Muscle layer of duodenum (tissue), 2 donors: ENCODE results near the gene DPH3.

Source experiments
- H3K27ac ChIP-seq: one replicate; pipeline ENCODE4 v1.7.0; 2013; ENCODE audit warnings: mild to moderate bottlenecking, low read length
- H3K27me3 ChIP-seq: one replicate; pipeline ENCODE4 v1.7.0; 2013; ENCODE audit warnings: low read depth, mild to moderate bottlenecking, control low read depth, low read length
- H3K36me3 ChIP-seq, 2 donors: one replicate each; pipeline ENCODE4 v1.7.0; 2013; ENCODE audit warnings: low read length in 2 of 2, control low read depth in 1 of 2, mild to moderate bottlenecking in 1 of 2; ENCODE audit not compliant: insufficient read depth in 2 of 2, control insufficient read depth in 1 of 2
- H3K4me1 ChIP-seq, 2 donors: one replicate each; pipeline ENCODE4 v1.7.0; 2013; ENCODE audit warnings: low read length in 2 of 2, mild to moderate bottlenecking in 2 of 2, control low read depth in 1 of 2, moderate library complexity in 1 of 2; ENCODE audit not compliant: insufficient read depth in 2 of 2, control insufficient read depth in 1 of 2
- H3K4me3 ChIP-seq, 2 donors: one replicate each; pipeline ENCODE4 v1.7.0; 2013; ENCODE audit warnings: low read length in 2 of 2, low read depth in 1 of 2, mild to moderate bottlenecking in 1 of 2
- H3K9me3 ChIP-seq, 2 donors: one replicate each; pipeline ENCODE4 v1.7.0; 2013; ENCODE audit warnings: low read length in 2 of 2, control low read depth in 1 of 2, mild to moderate bottlenecking in 1 of 2; ENCODE audit not compliant: control insufficient read depth in 1 of 2
- donor health status: healthy.

DPH3 gene

DNA sequence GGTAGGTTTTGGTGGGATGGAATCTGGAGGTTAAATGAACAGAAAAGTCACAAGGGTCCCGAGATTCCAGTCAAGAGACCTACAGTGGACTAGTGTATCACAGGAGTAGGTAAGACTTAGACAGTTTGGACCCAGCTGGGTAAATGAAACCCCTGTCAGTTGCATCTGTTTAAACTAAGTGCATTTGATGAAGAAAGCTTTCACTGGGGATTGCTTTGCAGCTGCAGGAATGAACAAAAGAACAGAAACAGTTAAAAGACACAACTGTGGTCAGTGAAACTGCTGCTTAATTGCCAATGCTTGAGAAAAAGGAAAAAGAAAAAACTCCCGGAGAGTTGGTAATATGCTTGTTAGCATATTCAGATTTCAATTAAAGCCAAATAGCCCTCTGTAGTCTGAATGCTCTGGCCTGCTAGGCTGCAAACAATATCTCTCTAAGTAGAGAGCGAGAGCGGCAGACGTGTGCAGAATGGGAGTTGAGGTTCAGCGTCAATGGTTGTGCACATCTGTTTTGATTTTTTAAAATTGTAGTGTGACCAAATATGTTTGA, 37.4 kb upstream of the DPH3 start:
- no peak overlapping the region for H3K27ac ChIP-seq
- peaks cover 19 to 21% of the 10 kb centered on the region in 2 donors for H3K36me3 ChIP-seq
- no peak overlapping the region for H3K4me3 ChIP-seq

DNA sequence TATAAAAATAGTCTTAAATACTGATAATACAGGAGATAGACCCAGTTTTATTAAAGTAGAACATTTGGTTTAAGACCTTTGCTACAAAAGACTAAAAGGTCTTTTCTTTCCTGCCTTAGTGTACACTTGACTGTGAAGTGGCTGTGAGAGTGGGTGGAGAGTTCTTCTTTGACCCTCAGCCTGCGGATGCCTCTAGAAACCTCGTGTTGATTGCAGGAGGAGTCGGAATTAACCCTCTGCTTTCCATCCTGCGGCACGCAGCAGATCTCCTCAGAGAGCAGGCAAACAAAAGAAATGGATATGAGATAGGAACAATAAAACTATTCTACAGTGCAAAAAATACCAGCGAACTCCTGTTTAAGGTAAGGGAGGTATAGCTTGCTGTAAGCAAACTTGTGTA, 36.8 kb upstream of the DPH3 start:
- H3K36me3 ChIP-seq = peaks cover 19 to 21% of the 10 kb centered on the region in 2 donors
- no peaks in the 10 kb centered on the region for H3K9me3 ChIP-seq
- no peaks in the 10 kb centered on the region for H3K27me3 ChIP-seq
- no peak overlapping the region for H3K27ac ChIP-seq
- no peak overlapping the region for H3K4me3 ChIP-seq
- H3K4me1 ChIP-seq = peaks cover 0 to 13% of the 10 kb centered on the region in 2 donors

More for the DNA sequence above, 37.4 kb upstream of the DPH3 start:
- no peaks in the 10 kb centered on the region for H3K27me3 ChIP-seq
- H3K9me3 ChIP-seq = no peaks in the 10 kb centered on the region
- H3K4me1 ChIP-seq = peaks cover 0 to 13% of the 10 kb centered on the region in 2 donors

DNA sequence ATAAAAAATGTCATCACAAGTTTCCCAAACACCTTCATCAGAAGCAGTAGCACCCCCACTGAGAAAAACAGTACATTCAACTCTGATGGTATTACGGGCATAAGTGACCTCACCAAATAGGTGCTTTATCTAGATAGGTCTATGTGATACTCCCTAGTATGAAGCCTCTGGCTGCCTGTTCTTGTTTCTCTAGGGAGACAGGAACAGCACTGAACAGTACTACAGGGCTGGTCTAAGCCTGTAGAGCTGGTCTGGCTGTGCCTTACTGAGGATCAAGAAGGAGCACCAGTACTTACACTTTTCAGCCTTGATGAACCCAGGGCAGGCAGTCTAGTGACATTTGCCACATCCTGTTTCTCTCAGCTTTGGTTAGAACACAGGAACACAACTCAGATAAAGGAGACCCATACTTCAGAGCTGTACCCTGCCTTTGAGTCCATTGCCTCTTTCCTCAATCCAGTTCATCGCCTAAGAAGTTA, 36.2 kb upstream of the DPH3 start:
- Histone ChIP-seq H3K9me3 (no peaks in the 10 kb centered on the region), H3K27ac (no peak overlapping the region), H3K27me3 (no peaks in the 10 kb centered on the region), H3K4me3 (no peak overlapping the region), H3K4me1 (peaks cover 0 to 13% of the 10 kb centered on the region in 2 donors), H3K36me3 (peaks cover 22% of the 10 kb centered on the region in 2 donors)

DNA sequence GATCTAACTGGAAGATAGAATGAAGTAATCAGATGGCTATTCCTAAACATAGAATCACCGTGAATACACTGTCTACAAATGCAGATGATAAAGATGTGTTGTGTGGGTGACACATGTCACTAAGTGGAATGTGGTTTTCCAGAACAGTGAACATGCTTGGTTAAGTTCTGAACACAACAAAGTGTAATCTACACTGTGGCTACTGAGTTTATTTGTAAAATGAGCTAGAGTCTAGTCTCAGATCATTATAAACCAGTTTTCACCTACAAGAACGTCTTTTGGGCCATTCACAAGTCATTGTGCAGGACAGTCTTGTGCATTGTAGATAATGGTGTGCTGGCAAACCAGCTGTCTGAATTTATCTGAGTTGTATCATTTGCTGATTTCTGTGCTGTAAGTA, 35.6 kb upstream of the DPH3 start:
- no peak overlapping the region for H3K4me3 ChIP-seq
- no peaks in the 10 kb centered on the region for H3K27me3 ChIP-seq
- peaks cover 0 to 13% of the 10 kb centered on the region in 2 donors for H3K4me1 ChIP-seq
- peaks cover 24 to 28% of the 10 kb centered on the region in 2 donors for H3K36me3 ChIP-seq
- no peaks in the 10 kb centered on the region for H3K9me3 ChIP-seq
- H3K27ac ChIP-seq = no peak overlapping the region

DNA sequence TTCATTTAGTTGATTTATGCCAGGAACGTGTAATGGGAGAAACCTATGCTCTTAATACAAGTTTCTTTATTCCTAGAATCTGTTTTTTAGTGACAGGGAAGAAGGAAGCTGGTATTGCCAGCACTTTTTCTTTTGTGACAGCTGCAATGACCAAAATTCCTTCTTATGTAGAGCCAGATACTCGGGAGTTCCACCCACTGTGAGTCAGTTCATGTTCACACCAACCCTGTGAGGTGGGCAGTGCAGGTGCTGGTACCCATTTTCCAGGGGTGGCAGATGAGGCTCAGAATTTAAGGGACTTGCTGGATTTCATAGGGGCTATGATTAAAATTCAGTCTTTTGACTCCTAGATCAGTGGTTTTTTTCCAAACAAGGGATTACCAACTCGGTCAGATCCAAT, 35.0 kb upstream of the DPH3 start:
- Histone ChIP-seq H3K9me3 (no peaks in the 10 kb centered on the region), H3K4me3 (no peak overlapping the region), H3K27me3 (no peaks in the 10 kb centered on the region), H3K4me1 (peaks cover 0 to 13% of the 10 kb centered on the region in 2 donors), H3K36me3 (peaks cover 24 to 25% of the 10 kb centered on the region in 2 donors), H3K27ac (no peak overlapping the region)

DNA sequence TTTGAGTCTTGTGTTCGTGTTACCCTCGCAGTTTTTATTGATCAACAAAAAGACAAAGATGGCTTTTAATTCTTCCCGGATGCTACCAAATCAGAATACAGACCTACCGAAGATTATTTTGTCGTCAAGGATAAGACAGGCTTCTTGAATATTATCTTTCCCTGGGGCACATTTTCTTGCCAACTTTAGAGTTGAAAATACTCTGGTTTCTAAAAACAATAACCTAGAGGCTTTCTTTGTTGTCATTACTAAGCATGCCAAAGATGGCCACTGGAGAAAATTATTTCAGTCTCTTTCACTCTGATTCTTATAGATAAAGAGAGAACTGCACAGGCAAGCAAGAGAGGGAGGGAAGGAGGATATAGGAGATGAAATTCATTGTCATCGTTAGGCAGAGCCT, 34.1 kb upstream of the DPH3 start:
- Histone ChIP-seq H3K9me3 (no peaks in the 10 kb centered on the region), H3K4me3 (no peak overlapping the region), H3K36me3 (peaks cover 23 to 24% of the 10 kb centered on the region in 2 donors), H3K4me1 (peaks cover 0 to 13% of the 10 kb centered on the region in 2 donors), H3K27ac (no peak overlapping the region), H3K27me3 (no peaks in the 10 kb centered on the region)

DNA sequence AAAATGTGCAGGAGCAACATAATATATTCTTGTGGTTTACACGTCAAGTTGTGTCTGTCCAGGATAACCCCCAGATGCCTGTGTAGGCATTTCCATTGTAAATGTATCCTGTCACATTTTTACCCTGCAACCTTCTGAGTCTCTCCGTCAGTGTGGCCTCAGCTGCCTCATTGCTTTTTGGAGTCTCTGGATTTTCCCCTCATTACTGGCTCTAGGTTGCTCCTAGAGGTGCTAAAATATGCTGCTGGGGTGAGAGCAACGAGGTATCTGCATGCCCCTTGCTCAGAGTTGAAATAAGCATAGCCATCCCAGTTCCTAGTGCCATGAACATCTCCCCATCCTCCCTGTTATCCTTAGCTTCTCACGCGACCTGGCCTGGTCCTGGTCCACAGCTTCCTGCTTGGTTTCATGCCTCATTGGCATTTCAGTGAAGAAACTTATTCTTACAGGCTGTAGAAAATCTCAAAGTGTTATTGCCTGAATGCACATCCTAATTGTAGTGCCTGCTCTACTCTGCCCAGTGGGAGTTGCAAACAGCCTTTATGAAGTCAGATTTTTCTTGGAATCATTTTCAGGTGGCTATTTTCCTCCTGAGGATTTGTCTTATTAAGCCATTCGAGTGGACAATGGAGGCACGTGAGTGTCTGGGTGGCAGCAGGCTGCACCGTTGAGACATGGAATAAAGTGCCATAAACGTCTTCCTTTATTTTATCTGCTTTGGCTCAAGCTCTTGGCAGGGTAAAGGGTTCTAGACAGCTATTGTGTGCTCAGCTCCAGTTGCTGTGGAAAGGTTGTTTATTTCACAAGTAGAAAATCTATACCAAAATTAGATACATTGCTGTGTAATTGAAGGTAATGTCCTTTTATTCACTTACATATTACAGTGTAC, 33.5 kb upstream of the DPH3 start:
- no peaks in the 10 kb centered on the region for H3K27me3 ChIP-seq
- no peaks in the 10 kb centered on the region for H3K9me3 ChIP-seq
- peaks cover 0 to 13% of the 10 kb centered on the region in 2 donors for H3K4me1 ChIP-seq
- no peak overlapping the region for H3K27ac ChIP-seq
- no peak overlapping the region for H3K4me3 ChIP-seq
- peaks cover 20 to 23% of the 10 kb centered on the region in 2 donors for H3K36me3 ChIP-seq

DNA sequence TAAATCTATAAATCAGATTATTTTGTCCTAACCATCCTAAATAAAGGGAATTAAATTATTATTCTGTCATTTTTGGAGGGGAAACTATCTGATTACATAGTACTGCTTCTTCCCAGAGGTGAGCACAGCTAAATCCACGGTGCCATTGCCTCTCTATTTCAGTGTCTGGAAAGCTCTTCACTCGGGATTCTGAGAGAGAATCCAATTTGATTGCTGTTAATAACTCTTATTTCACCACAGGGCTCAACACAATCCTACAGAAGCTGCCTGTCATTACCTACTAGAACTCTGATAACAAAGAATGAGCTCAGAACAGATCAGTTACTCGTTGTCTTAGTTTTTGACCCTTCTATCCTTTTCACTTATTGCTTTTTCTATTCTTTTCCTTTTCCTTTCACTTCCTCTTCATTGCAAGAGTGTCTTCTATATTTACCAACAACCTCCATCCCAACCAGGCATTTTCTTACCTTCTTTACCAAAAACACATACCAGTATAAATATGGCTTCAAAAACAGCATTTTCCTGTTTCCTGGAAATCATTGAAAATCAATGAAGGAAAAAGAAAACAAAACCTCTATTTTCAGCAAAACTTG, 30.7 kb upstream of the DPH3 start:
- Histone ChIP-seq H3K4me1 (peaks cover 0 to 18% of the 10 kb centered on the region in 2 donors), H3K36me3 (peaks cover 5 to 8% of the 10 kb centered on the region in 2 donors), H3K27ac (no peak overlapping the region), H3K4me3 (no peak overlapping the region), H3K27me3 (no peaks in the 10 kb centered on the region), H3K9me3 (no peaks in the 10 kb centered on the region)

DNA sequence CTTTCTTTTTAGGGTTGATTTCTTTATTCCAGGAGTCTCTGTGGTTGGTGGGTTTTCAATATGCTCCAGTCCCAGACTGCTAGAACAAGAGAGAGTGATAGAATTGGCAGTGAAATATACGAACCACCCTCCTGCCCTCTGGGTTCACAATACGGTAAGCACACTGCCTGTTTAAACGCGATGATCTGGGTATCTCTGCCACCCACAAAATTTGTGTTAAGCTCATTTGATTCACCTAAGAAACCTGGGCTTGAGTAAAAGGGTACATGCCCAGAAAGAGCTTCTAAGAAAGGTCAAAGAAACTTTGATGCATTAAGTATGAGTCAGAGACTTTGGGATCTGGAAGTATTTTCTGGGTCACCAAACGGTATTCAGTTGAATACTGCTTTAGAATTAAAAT, 30.1 kb upstream of the DPH3 start:
- peaks cover 0 to 21% of the 10 kb centered on the region in 2 donors for H3K4me1 ChIP-seq
- no peak overlapping the region for H3K4me3 ChIP-seq
- no peak overlapping the region for H3K27ac ChIP-seq
- H3K9me3 ChIP-seq = no peaks in the 10 kb centered on the region
- no peaks in the 10 kb centered on the region for H3K27me3 ChIP-seq
- peaks cover 5 to 8% of the 10 kb centered on the region in 2 donors for H3K36me3 ChIP-seq

DNA sequence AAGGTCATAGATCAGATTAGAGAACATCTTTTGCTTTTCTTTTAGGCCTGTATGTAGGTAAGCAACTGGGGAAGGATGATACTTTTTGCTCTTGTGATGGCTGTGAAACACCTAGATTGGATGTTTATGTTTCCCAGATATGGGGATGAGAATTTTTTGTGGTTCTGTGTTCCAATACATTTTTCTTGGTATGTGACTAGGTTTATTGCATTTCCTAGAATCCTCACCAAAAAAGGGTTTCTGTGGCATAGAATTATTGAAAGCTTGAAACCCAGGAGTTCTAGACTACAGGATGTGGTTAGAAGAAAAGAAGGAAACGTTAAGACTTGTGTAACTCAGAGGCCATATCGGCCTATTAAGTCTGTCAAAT, 26.1 kb upstream of the DPH3 start:
- H3K4me3 ChIP-seq = peak overlapping the region in 1 of 2 donors; percentile 9
- no peaks in the 10 kb centered on the region for H3K9me3 ChIP-seq
- no peak overlapping the region for H3K27ac ChIP-seq
- peaks cover 1 to 6% of the 10 kb centered on the region in 2 donors for H3K36me3 ChIP-seq
- H3K4me1 ChIP-seq = peaks cover 0 to 13% of the 10 kb centered on the region in 2 donors
- H3K27me3 ChIP-seq = no peaks in the 10 kb centered on the region
